Transverse colon (tissue), 4 donors: Measurements from ENCODE around the gene TLE6. TPM values are rescaled to one million over a fixed set of nuclear protein-coding genes. Genes with fewer than 3 reads are reported as not detected.

ENCODE experiments used
- DNase-seq: peaks from one replicate; pipeline ENCODE4 v3.0.0-alpha.2; 2019
- H3K27ac ChIP-seq, 4 donors: fragments of 200-600 bp; sonication (generic); 2 replicates each; pipeline ENCODE4 v1.5.1; 2016 to 2018; ENCODE audit warnings: inconsistent platforms in 4 of 4
- H3K27me3 ChIP-seq: fragments of 200-600 bp; sonication (generic); 2 replicates; pipeline ENCODE4 v1.5.1; 2017; ENCODE audit warnings: inconsistent platforms
- H3K36me3 ChIP-seq, 4 donors: fragments of 200-600 bp; sonication (generic); 2 replicates each; pipeline ENCODE4 v1.5.1; 2017 to 2019; ENCODE audit warnings: inconsistent platforms in 4 of 4
- H3K4me1 ChIP-seq, 4 donors: fragments of 200-600 bp; sonication (generic); 2 replicates each; pipeline ENCODE4 v1.5.1; 2017 to 2020; ENCODE audit warnings: inconsistent platforms in 4 of 4
- H3K4me3 ChIP-seq, 4 donors: fragments of 200-600 bp; sonication (generic); 1 replicate in 1 of 4; 2 replicates in 3 of 4; pipeline versions ENCODE4 v1.5.1 to v1.6.1; 2017 to 2019; ENCODE audit warnings: inconsistent platforms in 4 of 4
- H3K9me3 ChIP-seq, 2 donors: fragments of 200-600 bp; sonication (generic); 2 replicates each; pipeline ENCODE4 v1.5.1; 2017 to 2019; ENCODE audit warnings: inconsistent platforms in 2 of 2
- EP300 ChIP-seq: sonication (generic); formaldehyde crosslinking; IDR thresholded peaks from one replicate; pipeline ENCODE4 v1.6.1; 2017; ENCODE audit warnings: antibody characterized with exemption, low read depth
- POLR2A ChIP-seq: fragments of 450-650 bp; IDR thresholded peaks from one replicate; pipeline ENCODE4 v1.6.1; 2016; ENCODE audit warnings: antibody characterized with exemption, mild to moderate bottlenecking, moderate library complexity
- POLR2AphosphoS5 ChIP-seq, 3 donors: sonication (generic); formaldehyde crosslinking; IDR thresholded peaks; one replicate each; pipeline ENCODE4 v1.6.1; 2016; ENCODE audit warnings: antibody characterized with exemption in 3 of 3
- WGBS, 2 donors: methylation state at CpG; one replicate each; pipeline ENCODE4 v1.1.5; 2018; ENCODE audit warnings: low coverage in 1 of 2; 5-methylcytosine and 5-hydroxymethylcytosine counted together
- in situ Hi-C, 4 donors: fragments of 200-750 bp; cut with MboI; loops; one replicate each; pipeline versions ENCODE4 v1.15.0 to v1.15.1; 2017; ENCODE audit warnings: low sequenced_read_pairs in 3 of 4, low pct_ligation_motif_present in 1 of 4, low pct_unique_long_range_greater_than_20kb in 1 of 4
- intact Hi-C: fragments of 100-400 bp; cut with DNase I; formaldehyde crosslinking; loops from one replicate; pipeline ENCODE4 v1.15.1; 2023; ENCODE audit warnings: low total_unique reads
- total RNA-seq, 4 donors: library from RNA; depleted of rRNA; stranded (reverse); fragments of >200 nt; gene quantifications; one replicate each; pipeline ENCODE4 v1.1.0, GENCODE V29; 2016
- TF ChIP-seq, protein P1 (sequence below), 5 experiments: fragments of 200-600 bp in 3 of 5; fragments of 450-650 bp in 2 of 5; sonication (generic) in 3 of 5; IDR thresholded peaks; 1 replicate in 2 of 5; 2 replicates in 3 of 5; pipeline ENCODE4 v1.5.1; 2016 to 2017; ENCODE audit warnings: antibody characterized with exemption in 5 of 5, inconsistent platforms in 3 of 5, mild to moderate bottlenecking in 2 of 5, moderate library complexity in 1 of 5

The TLE6 gene
- total RNA-seq, 4 donors from 2014 or later = not detected

DNA sequence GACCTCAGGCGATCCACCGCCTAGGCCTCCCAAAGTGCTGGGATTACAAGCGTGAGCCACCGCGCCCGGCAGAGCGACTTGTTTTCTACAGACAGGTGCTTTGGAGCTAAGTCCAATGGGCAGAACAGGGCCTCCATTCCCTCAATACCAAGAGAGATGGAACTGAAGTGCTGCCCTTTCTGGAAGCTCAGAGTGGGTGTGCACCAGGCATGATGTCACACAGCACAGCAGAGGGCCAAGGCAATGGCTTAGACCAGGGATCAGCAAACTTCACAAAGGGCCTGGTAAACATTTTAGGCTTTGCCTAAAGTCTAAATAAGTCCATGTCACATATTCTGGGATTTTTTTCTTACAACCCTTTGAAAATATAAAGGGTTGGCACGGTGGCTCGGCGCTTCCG lies 21.3 kb downstream of the TLE6 start:
- Histone ChIP-seq H3K27ac (no peak overlapping the region), H3K27me3 (no peaks in the 10 kb centered on the region), H3K36me3 (no peaks in the 10 kb centered on the region), H3K9me3 (no peaks in the 10 kb centered on the region), H3K4me1 (no peaks in the 10 kb centered on the region), H3K4me3 (no peak overlapping the region)
- 98% methylated on average over 11 of the region's 11 CpGs; no CpG with 5 or more reads in 1 of the 2 donors for whole genome bisulfite sequencing, 2 donors
- in situ Hi-C loops = no loop called here
- DNase-seq = no peak
- intact Hi-C loops = no loop called here
- no peak for TF ChIP-seq POLR2A

DNA sequence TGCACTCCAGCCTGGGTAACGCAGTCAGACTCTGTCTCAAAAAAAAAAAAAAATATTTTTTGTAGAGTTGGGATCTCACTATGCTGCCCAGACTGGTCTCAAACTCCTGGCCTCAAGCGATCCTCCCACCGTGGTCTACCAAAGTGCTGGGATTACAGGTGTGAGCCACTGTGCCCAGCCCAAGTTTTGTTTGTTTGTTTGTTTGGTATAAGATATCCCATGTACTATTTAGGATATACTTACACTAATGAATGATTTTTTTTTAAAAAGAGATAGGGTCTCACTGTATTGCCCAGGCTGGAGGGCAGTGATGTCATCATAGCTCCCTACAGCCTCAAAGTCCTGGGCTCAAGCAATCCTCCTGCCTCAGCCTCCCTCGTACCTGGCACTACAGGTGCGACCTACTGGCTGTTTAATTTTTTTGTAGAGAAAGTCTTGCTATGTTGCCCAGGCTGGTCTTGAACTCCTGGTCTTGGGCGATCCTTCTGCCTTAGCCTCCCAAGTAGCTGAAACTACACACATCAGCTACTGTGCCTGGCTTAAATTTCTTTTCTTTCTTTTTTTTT lies 24.0 kb downstream of the TLE6 start:
- no peak overlapping the region for H3K4me3 ChIP-seq
- no peaks in the 10 kb centered on the region for H3K9me3 ChIP-seq
- 94 to 98% methylated on average over 5 to 6 of the region's 6 CpGs for WGBS, 2 donors
- H3K27me3 ChIP-seq = no peaks in the 10 kb centered on the region
- no peaks in the 10 kb centered on the region for H3K4me1 ChIP-seq
- H3K27ac ChIP-seq = no peak overlapping the region
- H3K36me3 ChIP-seq = no peaks in the 10 kb centered on the region
- intact Hi-C loops (no loop called here), in situ Hi-C loops (no loop called here)
- TF ChIP-seq, protein P1, sequence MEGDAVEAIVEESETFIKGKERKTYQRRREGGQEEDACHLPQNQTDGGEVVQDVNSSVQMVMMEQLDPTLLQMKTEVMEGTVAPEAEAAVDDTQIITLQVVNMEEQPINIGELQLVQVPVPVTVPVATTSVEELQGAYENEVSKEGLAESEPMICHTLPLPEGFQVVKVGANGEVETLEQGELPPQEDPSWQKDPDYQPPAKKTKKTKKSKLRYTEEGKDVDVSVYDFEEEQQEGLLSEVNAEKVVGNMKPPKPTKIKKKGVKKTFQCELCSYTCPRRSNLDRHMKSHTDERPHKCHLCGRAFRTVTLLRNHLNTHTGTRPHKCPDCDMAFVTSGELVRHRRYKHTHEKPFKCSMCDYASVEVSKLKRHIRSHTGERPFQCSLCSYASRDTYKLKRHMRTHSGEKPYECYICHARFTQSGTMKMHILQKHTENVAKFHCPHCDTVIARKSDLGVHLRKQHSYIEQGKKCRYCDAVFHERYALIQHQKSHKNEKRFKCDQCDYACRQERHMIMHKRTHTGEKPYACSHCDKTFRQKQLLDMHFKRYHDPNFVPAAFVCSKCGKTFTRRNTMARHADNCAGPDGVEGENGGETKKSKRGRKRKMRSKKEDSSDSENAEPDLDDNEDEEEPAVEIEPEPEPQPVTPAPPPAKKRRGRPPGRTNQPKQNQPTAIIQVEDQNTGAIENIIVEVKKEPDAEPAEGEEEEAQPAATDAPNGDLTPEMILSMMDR (IDR thresholded peaks at IDR 0.05) = no peak
- TF ChIP-seq POLR2AphosphoS5 (IDR thresholded peaks at IDR 0.05) (no peak), EP300 (no peak), POLR2A (no peak)
- DNase-seq = no peak

DNA sequence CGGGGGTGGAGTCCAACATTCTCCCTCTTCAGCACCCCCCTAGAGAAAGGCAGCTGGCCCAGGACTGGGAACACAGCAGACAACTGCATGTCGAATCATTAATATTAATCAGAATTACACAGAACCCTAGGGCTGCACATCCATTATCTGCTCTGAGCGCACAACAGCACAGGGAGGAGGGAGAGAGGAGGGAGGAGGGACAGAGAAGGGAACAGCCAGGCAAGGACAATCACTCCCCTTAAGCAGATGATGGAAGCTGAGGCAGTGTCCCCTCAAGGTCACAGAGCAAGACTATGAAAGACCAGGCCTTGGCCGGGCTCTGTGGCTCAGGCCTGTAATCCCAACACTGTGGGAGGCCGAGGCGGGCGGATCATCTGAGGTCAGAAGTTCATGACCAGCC lies 25.7 kb downstream of the TLE6 start:
- Histone ChIP-seq H3K4me3 (no peak overlapping the region), H3K9me3 (no peaks in the 10 kb centered on the region), H3K27me3 (no peaks in the 10 kb centered on the region), H3K27ac (no peak overlapping the region), H3K4me1 (no peaks in the 10 kb centered on the region), H3K36me3 (peaks cover 0 to 3% (median 0%) of the 10 kb centered on the region in 4 donors)
- intact Hi-C loops (no loop called here), in situ Hi-C loops (no loop called here)
- DNase-seq = no peak
- no peak for TF ChIP-seq POLR2A
- TF ChIP-seq POLR2AphosphoS5 (IDR thresholded peaks at IDR 0.05) = no peak
- TF ChIP-seq, protein P1 (IDR thresholded peaks at IDR 0.05) = no peak
- TF ChIP-seq EP300 = no peak
- 89 to 90% methylated on average over 2 to 7 of the region's 7 CpGs for WGBS, 2 donors

DNA sequence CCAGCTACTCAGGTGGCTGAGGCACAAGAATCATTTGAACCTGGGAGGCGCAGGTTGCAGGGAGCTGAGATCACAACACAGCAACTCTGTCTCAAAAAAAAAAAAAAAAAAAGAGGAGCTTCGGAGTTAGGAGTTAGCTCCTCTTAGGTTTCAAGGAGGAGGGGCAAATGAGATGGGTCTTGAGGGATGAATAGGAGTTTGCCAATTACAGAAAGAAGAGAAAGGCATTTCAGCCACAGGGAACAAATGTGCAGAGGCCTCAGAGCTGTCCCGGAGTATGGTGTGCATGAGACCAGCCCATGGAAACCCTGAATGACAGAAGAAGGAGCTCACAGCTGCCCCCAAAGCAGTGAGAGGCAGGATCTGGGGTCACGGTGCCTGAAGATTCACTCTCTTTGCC lies 27.2 kb downstream of the TLE6 start:
- in situ Hi-C loops = no loop called here
- H3K27ac ChIP-seq = no peak overlapping the region
- no peaks in the 10 kb centered on the region for H3K27me3 ChIP-seq
- H3K9me3 ChIP-seq = no peaks in the 10 kb centered on the region
- peaks cover 0 to 3% (median 0%) of the 10 kb centered on the region in 4 donors for H3K36me3 ChIP-seq
- WGBS, 2 donors = 83 to 92% methylated on average over 1 to 4 of the region's 4 CpGs
- H3K4me3 ChIP-seq = no peak overlapping the region
- no peak for DNase-seq
- no peaks in the 10 kb centered on the region for H3K4me1 ChIP-seq
- TF ChIP-seq EP300 = no peak
- TF ChIP-seq, protein P1 (IDR thresholded peaks at IDR 0.05) = no peak
- TF ChIP-seq POLR2AphosphoS5 (IDR thresholded peaks at IDR 0.05) = no peak
- TF ChIP-seq POLR2A = no peak
- intact Hi-C loops = no loop called here

DNA sequence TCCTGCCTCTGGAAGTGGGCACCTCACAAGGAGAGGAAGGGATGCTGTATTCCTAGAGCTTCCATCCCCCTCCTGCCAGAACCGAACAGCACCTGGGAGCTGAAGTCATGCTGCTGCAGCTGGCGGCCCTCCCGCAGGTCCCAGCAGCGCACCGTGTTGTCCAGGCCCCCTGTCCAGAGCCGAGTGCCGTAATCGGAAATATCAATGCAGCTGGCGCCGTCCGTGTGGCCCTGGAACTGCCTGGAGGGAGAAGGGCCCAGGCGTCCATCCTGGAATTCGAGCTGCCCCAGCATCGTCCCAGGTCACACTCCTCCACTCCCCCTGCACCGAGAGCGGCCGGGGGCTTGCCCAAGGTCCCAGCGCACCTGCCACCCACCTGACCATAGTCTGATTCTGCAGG lies 28.0 kb downstream of the TLE6 start:
- Histone ChIP-seq H3K27me3 (no peaks in the 10 kb centered on the region), H3K4me3 (no peak overlapping the region), H3K4me1 (no peaks in the 10 kb centered on the region), H3K27ac (no peak overlapping the region), H3K36me3 (peaks cover 0 to 3% (median 0%) of the 10 kb centered on the region in 4 donors), H3K9me3 (no peaks in the 10 kb centered on the region)
- intact Hi-C loops = no loop called here
- TF ChIP-seq POLR2AphosphoS5 (IDR thresholded peaks at IDR 0.05) = no peak
- no peak for TF ChIP-seq POLR2A
- no peak for TF ChIP-seq EP300
- TF ChIP-seq, protein P1 (IDR thresholded peaks at IDR 0.05) = no peak
- WGBS, 2 donors = 95% methylated on average over 15 of the region's 18 CpGs; no CpG with 5 or more reads in 1 of the 2 donors
- in situ Hi-C loops = no loop called here
- no peak for DNase-seq
